ENCODE measurements around the gene USP36. TPM values are rescaled to one million over a fixed set of nuclear protein-coding genes. Genes with fewer than 3 reads are reported as not detected.

Gene USP36
- total and polyA plus RNA-seq, 4 donors = 8.0 to 20.7 (median 10.5) TPM

DNA sequence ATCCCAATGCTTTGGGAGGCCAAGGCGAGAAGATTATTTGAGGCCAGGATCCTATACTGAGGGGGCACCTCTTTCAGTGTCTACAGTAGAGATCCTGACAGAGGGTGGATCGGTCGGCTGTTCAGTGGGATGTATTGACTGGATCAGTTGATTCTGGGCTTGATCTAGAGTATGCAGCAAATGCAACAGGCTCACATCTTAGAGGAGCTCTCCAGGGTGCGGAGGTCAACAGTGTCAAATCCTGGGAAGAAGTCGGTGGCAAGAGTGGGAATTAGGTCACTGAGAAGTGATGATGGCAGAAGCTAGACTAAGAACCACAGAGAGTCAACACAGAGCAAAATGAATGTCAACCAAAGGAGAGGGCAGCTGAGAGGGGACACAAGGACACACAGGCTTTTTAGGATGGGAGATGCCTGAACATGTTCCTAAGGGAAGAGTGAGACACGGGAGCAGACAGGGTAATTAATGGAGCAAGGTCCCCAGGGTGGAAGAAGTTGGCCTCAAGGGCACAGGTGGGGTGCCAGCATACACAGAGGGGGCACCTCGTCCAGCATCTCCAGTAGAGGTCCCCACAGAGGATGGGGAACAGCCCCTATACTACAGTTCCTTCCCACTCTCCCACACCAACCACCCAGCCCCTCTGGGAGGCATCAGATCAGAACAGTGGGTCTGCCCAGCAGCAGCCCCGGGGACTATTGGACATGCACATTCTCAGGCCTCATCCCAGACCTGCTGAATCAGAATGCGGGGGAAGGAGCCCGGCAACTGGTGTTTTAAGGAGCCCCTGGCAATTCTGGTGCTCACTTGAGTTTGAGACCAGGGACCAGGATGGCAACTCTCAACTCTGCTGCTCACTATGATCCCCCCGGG, 48.5 kb downstream of the USP36 start:
- TF ChIP-seq, protein P1, sequence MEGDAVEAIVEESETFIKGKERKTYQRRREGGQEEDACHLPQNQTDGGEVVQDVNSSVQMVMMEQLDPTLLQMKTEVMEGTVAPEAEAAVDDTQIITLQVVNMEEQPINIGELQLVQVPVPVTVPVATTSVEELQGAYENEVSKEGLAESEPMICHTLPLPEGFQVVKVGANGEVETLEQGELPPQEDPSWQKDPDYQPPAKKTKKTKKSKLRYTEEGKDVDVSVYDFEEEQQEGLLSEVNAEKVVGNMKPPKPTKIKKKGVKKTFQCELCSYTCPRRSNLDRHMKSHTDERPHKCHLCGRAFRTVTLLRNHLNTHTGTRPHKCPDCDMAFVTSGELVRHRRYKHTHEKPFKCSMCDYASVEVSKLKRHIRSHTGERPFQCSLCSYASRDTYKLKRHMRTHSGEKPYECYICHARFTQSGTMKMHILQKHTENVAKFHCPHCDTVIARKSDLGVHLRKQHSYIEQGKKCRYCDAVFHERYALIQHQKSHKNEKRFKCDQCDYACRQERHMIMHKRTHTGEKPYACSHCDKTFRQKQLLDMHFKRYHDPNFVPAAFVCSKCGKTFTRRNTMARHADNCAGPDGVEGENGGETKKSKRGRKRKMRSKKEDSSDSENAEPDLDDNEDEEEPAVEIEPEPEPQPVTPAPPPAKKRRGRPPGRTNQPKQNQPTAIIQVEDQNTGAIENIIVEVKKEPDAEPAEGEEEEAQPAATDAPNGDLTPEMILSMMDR (IDR thresholded peaks at IDR 0.05; ENCODE audit: low read depth, low read length, missing input control) = no peak
- TF ChIP-seq RXRA (IDR thresholded peaks at IDR 0.05) (no peak), YY1 (IDR thresholded peaks at IDR 0.05) (no peak), EGR1 (IDR thresholded peaks at IDR 0.05; ENCODE audit: low read depth in 2 of 2) (no peak), ZBTB33 (IDR thresholded peaks at IDR 0.05) (no peak), HNF4G (IDR thresholded peaks at IDR 0.05) (no peak), TAF1 (conservative IDR thresholded peaks at IDR 0.05) (no peak), SP1 (IDR thresholded peaks at IDR 0.05) (no peak), JUND (IDR thresholded peaks at IDR 0.05) (no peak)
- TF ChIP-seq, protein P2, sequence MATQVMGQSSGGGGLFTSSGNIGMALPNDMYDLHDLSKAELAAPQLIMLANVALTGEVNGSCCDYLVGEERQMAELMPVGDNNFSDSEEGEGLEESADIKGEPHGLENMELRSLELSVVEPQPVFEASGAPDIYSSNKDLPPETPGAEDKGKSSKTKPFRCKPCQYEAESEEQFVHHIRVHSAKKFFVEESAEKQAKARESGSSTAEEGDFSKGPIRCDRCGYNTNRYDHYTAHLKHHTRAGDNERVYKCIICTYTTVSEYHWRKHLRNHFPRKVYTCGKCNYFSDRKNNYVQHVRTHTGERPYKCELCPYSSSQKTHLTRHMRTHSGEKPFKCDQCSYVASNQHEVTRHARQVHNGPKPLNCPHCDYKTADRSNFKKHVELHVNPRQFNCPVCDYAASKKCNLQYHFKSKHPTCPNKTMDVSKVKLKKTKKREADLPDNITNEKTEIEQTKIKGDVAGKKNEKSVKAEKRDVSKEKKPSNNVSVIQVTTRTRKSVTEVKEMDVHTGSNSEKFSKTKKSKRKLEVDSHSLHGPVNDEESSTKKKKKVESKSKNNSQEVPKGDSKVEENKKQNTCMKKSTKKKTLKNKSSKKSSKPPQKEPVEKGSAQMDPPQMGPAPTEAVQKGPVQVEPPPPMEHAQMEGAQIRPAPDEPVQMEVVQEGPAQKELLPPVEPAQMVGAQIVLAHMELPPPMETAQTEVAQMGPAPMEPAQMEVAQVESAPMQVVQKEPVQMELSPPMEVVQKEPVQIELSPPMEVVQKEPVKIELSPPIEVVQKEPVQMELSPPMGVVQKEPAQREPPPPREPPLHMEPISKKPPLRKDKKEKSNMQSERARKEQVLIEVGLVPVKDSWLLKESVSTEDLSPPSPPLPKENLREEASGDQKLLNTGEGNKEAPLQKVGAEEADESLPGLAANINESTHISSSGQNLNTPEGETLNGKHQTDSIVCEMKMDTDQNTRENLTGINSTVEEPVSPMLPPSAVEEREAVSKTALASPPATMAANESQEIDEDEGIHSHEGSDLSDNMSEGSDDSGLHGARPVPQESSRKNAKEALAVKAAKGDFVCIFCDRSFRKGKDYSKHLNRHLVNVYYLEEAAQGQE (IDR thresholded peaks at IDR 0.05) = no peak
- TF ChIP-seq, protein P3, sequence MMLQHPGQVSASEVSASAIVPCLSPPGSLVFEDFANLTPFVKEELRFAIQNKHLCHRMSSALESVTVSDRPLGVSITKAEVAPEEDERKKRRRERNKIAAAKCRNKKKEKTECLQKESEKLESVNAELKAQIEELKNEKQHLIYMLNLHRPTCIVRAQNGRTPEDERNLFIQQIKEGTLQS (IDR thresholded peaks at IDR 0.05) = no peak
- Histone ChIP-seq H3K9ac (ENCODE audit: low read depth in 1 of 2, low read length in 2 of 2) (no peak overlapping the region), H3K4me3 (ENCODE audit: low read depth in 1 of 3, low read length in 3 of 3) (no peak overlapping the region), H3K4me1 (ENCODE audit: control insufficient read depth in 4 of 4, insufficient read depth in 4 of 4, low read length in 3 of 4) (peaks cover 2 to 17% (median 14%) of the 10 kb centered on the region in 4 donors), H3K9me3 (ENCODE audit: control insufficient read depth in 4 of 4, low read length in 3 of 4) (no peaks in the 10 kb centered on the region), H3K27me3 (ENCODE audit: control insufficient read depth in 4 of 4, insufficient read depth in 4 of 4, low read length in 3 of 4) (no peaks in the 10 kb centered on the region), H3K36me3 (ENCODE audit: control insufficient read depth in 4 of 4, insufficient read depth in 3 of 4, low read depth in 1 of 4, low read length in 3 of 4) (peaks cover 2 to 35% (median 20%) of the 10 kb centered on the region in 4 donors), H3K27ac (ENCODE audit: low read depth in 1 of 2, low read length in 2 of 2) (no peak overlapping the region)
- WGBS = 94% methylated on average over 11 of the region's 11 CpGs
- DNase-seq (ENCODE audit: low spot score) = no peak

GRCh38 chr17:78790552-78790951, 50.1 kb downstream of the USP36 start:
- peaks cover under 1 to 20% (median 8%) of the 10 kb centered on the region in 4 donors for H3K36me3 ChIP-seq (ENCODE audit: control insufficient read depth in 4 of 4, insufficient read depth in 3 of 4, low read depth in 1 of 4, low read length in 3 of 4)
- no peak overlapping the region for H3K9ac ChIP-seq (ENCODE audit: low read depth in 1 of 2, low read length in 2 of 2)
- no peak for DNase-seq (ENCODE audit: low spot score)
- no peaks in the 10 kb centered on the region for H3K27me3 ChIP-seq (ENCODE audit: control insufficient read depth in 4 of 4, insufficient read depth in 4 of 4, low read length in 3 of 4)
- H3K9me3 ChIP-seq (ENCODE audit: control insufficient read depth in 4 of 4, low read length in 3 of 4) = no peaks in the 10 kb centered on the region
- over 99% methylated on average over 4 of the region's 4 CpGs for WGBS
- H3K27ac ChIP-seq (ENCODE audit: low read depth in 1 of 2, low read length in 2 of 2) = peak overlapping the region in 1 of 2 donors; percentile 63
- no peak overlapping the region for H3K4me3 ChIP-seq (ENCODE audit: low read depth in 1 of 3, low read length in 3 of 3)
- H3K4me1 ChIP-seq (ENCODE audit: control insufficient read depth in 4 of 4, insufficient read depth in 4 of 4, low read length in 3 of 4) = peaks cover 2 to 17% (median 14%) of the 10 kb centered on the region in 4 donors
- TF ChIP-seq FOXA2 (IDR thresholded peaks at IDR 0.05) = no peak
- TF ChIP-seq ZBTB33 (IDR thresholded peaks at IDR 0.05) = no peak
- no peak for TF ChIP-seq RAD21 (IDR thresholded peaks at IDR 0.05)
- TF ChIP-seq FOXA1 (IDR thresholded peaks at IDR 0.05) = no peak
- TF ChIP-seq EGR1 (IDR thresholded peaks at IDR 0.05; ENCODE audit: low read depth in 2 of 2) = no peak
- no peak for TF ChIP-seq HNF4G (IDR thresholded peaks at IDR 0.05)
- TF ChIP-seq HNF4A (conservative IDR thresholded peaks at IDR 0.05) = no peak
- no peak for TF ChIP-seq GABPA (IDR thresholded peaks at IDR 0.05 in 1 of 2, conservative IDR thresholded peaks at IDR 0.05 in 1 of 2)
- no peak for TF ChIP-seq YY1 (IDR thresholded peaks at IDR 0.05)
- no peak for TF ChIP-seq MAX (IDR thresholded peaks at IDR 0.05)
- TF ChIP-seq SP1 (IDR thresholded peaks at IDR 0.05) = no peak
- TF ChIP-seq, protein P3 (IDR thresholded peaks at IDR 0.05) = no peak
